ENCODE measurements around the gene WDR82.
A peak's percentile ranks its signal among the peaks of the same experiment; 100 is the strongest.

WDR82 gene, protein sequence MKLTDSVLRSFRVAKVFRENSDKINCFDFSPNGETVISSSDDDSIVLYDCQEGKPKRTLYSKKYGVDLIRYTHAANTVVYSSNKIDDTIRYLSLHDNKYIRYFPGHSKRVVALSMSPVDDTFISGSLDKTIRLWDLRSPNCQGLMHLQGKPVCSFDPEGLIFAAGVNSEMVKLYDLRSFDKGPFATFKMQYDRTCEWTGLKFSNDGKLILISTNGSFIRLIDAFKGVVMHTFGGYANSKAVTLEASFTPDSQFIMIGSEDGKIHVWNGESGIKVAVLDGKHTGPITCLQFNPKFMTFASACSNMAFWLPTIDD

DNA sequence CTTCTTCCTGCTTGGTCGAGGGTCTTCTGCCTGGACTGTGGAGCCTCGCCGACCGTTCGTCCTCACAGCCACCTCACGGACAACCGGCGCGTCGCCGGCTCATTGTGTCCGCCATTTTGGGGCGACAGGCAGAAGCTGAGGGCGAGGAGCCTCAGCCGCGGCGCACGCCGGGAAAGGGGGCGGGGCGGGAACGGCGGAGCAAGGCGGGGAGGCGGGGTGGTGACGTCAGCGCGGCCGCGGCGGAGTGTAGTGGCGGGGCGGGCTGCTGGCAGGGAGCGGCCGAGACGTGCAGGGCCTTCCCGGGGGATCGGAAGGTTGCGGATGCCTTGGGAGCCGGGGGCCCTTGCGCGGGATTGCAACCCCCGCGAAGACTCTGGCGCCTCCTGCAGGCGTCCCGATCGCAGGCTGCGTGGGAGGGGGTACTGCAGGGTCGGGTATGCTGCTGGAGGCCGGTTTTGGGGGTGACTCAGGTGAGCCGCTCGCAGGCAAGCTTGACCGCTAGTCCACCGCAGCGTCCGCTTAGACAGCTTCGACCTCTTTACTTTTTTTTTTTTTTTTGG is at the start of gene WDR82:
Gene WDR82, minus strand, starts transcription at position 140 of the 560 bp plus-strand sequence. CDS start 288 bp downstream, outside the sequence.
- DNase-seq = peak; percentile 90

DNA sequence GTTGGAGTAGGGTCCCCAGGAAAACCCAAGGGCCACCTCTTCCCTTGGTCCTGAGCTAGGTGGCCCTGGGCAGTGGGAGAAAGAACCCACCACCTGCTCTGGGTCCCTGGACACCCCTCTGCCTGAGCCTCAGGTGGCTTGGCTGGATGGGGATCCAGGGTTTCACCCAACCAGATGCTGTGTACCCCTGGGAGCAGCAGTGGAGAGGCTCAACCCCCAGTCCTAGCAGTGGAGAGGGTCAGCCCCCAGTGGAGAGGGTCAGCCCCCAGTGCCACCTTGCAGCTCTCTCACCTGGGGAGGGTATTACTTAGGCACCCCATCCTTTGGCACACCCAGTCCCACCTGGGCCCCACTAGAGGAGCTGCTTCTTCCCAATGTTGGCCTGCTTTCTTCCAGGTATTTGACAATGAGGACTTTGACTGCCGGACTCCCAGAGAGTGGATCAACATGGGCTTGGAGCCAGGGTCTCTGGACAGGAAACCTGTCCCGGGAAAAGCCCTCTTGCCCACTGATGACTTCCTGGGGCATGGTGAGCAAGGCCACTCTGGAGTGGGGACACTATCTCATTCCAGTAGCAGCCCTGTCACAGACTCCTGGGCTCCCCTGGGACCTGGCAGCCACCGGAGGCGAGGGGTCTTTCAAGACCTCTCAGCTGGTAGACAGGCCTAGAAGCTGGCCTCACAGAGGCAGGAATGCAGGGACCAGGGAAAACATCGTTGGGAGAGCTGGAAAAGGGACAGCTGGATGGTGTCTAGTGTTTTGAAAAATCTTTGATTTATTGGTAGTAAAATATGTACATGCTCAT is 49.2 kb upstream of the WDR82 start:
- DNase-seq = no peak

DNA sequence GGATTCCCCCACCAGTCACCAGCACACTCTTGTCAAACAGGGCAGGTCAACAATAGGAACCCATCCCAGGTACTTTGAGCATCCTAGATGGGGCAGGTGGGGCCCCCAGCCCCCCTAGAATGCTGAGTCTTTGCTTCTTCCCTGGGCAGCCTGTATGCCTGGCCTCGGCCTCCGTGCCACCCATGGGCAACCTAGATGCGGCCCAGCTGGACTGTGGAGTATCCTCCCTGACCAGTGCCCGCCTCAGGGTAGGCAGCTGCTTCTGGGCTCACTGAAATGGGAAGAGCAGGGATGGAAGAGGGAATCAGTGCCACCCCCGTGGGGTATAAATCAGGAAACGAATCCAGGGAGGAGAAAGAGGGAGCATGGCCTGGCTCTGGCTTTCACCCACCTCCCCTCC is 48.5 kb upstream of the WDR82 start:
- DNase-seq = no peak

- no peak for DNase-seq
Observed at GRCh38 chr3:52325686-52326085, 47.2 kb upstream of the WDR82 start.

- no peak for DNase-seq
Observed at GRCh38 chr3:52324676-52325075, 46.2 kb upstream of the WDR82 start.

DNA sequence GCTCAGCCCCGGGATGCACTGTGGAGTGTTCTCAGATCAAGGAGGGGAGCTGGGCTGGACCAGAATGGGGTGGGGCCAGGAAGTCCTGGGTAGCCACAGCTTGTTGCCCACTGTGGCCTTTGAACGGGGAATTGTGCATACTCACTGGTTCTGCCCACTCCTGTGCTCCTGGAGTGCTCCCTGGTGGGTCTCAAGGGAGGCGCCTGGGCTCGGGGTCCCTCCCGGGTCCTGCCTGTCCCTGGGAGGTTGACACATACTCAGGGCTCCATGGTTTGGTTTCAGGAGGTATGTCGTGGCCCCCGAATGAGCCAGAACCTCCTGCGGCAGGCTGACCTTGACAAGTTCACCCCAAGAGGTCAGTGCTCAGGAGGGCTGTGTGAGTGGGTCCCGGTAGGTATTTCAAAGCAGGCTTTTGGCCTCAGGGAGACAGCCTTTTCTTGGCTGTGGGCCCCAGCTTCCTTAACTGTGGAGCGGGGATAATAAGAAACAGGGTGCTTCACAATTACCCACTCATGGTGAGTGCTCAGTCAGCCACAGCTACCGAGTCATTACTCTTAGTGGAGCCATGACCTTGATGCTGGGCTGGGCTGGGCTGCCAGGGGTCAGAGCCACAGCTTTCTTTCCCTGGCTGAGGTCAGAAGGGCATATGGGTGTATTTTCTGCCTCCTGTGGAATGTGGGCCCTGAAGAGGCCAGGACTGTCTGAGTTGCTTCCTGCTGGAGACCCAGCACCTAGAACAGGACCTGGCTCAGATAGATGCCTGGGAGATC is 45.3 kb upstream of the WDR82 start:
- no peak for DNase-seq

DNA sequence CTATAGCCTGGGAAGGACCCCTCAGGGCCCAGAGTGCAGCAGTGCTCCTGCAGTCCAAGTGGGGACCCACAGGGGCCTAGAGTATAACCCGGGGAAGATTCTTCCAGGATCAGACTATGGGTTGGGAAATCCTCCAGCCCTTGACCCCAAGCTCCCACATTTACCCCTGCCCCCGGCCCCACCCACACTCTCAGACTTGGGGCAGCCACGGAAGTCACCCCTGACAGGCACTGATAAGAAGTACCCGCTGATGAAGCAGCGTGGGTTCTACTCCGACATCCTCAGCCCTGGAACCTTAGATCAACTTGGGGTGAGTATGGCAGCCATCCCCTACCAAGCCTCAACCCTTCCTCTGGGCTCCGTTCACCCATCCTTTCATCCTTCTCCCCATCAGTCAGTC is 44.0 kb upstream of the WDR82 start:
- DNase-seq = no peak

DNA sequence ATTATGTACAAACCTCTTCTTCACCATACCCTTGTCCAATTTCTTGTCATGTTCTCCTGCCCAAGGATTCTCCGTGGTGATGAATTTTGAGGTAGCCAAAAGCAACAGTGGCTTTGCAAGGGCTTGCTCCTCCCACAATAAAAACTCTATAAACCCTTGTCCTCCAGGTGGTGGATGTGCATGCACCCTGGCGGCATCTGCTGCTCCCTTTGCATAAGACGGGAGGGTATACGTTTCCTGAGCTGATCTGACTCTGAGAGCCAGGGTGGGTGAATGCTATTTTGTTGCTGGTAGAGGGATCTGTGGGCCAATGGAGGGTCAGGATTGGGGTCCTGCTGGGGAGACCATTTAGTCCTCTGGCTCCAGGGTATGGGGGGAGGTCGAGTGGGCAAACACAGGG is 43.0 kb upstream of the WDR82 start:
- no peak for DNase-seq

GRCh38 chr3:52319921-52320595 is 41.6 kb upstream of the WDR82 start:
- no peak for DNase-seq

DNA sequence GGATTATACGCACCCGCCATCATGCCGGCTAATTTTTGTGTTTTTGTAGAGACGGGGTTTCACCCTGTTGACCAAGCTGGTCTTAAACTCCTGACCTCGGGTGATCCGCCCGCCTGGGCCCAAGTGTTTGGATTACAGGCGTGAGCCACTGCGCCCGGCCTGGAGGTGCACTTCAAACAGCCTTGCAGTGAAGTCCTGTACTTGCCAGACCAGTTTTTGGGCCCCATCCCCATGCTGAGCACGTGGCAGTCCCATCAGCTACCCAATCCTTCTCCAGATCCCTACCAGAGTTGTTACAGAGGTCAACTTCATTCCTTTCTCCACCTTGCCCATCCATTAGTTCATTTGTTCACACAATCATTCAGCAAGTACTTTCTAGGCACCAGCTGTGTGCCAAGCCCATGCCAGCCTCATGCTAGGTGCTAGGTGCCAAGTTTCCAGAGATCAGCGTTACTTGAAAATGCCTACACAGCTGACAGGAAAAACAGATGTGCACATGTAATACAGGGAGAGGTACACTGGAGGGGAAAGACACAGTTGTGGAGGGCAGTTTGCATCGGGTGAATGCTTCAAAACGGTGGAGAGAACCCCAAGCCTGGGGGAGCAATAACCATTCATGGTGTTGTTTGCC is 39.9 kb upstream of the WDR82 start:
- no peak for DNase-seq

DNA sequence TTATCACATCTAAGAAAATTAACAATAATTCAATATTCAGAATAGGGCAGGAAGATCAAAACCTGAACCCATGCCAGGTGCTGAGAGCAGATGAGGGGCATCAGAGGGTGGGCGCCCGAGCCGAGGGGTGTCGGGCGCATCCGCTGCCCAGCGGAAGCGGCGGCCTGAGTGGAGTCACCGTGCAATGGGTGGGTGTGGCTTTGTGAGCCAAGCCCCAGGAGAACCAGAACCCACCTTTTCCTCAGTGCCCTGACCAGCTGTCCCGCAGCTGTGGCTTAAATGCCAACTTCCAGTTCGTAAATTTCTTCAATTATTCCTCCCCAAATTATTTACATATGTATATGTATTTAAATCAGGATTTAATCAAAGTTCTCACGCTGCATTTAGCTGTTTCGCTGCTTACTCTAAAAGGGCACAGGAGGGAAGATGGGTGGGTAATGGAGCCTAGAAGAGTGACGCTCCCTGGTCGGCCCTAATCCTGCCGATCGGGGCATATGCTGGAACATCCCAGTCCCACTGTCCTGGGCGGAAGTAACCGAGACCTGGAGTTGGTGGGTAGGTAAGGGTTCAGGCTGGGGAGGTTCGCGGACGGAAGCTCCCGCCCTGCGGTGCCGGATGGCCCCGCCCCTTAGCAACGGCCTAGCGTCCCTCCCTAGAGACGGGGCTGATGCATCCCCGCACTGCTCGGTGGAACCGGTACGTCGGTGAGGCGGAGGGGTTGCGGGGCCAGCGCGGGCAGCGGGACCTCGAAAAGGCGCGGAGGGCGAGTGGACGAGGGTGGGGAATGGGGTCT is 39.0 kb upstream of the WDR82 start:
- DNase-seq = no peak

GRCh38 chr3:52315977-52316764 is 37.7 kb upstream of the WDR82 start, which contains the start of gene DNAH1:
Gene DNAH1 (plus strand): TSS chr3:52316319. CDS start chr3:52322443, 6,124 bp downstream.
- no peak for DNase-seq

DNA sequence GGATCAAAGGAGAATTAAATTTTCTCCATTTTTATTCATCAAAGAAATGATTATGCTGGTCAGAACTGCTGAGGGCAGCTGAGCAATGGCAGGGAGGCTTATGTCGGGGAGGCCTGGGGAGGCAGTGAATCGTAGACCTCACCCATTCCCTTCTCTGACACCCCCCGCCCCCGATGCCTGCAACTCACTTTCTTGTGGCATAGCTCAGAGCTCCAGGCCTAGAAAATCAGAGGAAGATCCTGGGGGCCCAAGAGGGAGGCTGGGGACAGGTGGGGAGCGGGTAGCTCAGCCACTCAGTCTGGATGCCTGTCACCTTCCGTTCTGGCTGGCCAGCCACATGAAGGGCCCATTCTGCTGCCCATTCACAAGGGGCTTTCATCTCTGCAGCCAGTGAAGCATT is 36.6 kb upstream of the WDR82 start:
- no peak for DNase-seq

GRCh38 chr3:52314489-52314888 is 36.0 kb upstream of the WDR82 start:
- no peak for DNase-seq

GRCh38 chr3:52313774-52314188 is 35.3 kb upstream of the WDR82 start:
- no peak for DNase-seq

- DNase-seq = no peak
Observed at GRCh38 chr3:52313188-52313773, 34.8 kb upstream of the WDR82 start.

- DNase-seq = no peak
Observed at GRCh38 chr3:52311576-52312119, 33.2 kb upstream of the WDR82 start.

DNA sequence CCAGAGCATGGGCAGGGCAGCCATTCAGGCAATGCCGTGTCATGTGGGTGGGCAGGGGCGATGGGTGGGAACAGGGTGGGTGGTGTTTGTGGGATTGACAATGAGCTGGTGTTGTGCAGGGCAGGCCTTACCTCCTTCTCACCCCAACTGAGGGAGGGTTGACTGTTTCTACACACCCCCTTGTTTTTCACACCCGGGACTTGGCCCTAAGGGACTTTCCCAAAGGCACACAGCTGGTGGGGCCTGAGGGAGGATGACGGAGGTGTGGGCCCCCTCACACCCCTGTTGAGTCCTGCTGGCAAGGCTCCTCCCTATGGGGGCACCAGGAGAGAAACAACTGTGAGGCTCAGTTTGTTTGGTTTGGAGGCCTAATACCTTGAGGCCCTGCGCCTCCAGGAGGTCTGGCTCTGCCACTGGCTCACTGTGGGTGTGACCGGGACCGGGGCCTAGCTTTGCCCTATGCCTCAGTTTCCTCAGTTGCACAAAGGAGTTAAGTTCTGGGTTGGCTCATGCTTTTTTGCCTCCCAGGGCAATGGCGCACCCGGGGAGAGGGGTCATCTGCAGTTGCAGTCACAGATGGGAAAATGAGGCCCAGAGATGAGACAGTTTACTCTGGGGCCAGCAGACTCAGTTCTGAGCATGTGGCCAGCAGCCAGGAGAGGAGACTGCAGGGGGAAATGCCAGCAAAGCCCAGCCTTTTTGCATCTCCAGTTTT is 32.6 kb upstream of the WDR82 start:
- no peak for DNase-seq

- no peak for DNase-seq
Observed at GRCh38 chr3:52308308-52308707, 29.9 kb upstream of the WDR82 start.

All from Kasumi-1 (cell line).